OCI-LY3 (cell line): ENCODE results near the gene LGI2.

Experiments used
- H2AFZ ChIP-seq: fragments of 200-600, 300-600 bp; shearing (Covaris generic); 2 replicates; pipeline ENCODE4 v1.6.0; 2014; ENCODE audit warnings: antibody characterized with exemption, low read depth, low read length
- H3K27ac ChIP-seq: fragments of 200-600, 300-600 bp; sonication (generic); 2 replicates; pipeline ENCODE4 v1.5.1; 2014; ENCODE audit warnings: mild to moderate bottlenecking, low read length, moderate library complexity, mixed read lengths
- H3K27me3 ChIP-seq: fragments of 200-600, 300-600 bp; sonication (generic); 2 replicates; pipeline ENCODE4 v1.6.1; 2014; ENCODE audit warnings: low read depth, low read length, mixed read lengths
- H3K36me3 ChIP-seq: fragments of 200-600, 300-600 bp; sonication (generic); replicated peaks from 2 replicates; pipeline ENCODE3; 2014; ENCODE audit warnings: low read depth, low read length, mixed read lengths
- H3K4me1 ChIP-seq: fragments of 300-600, 200-600 bp; sonication (generic); 2 replicates; pipeline ENCODE4 v1.6.1; 2014; ENCODE audit warnings: low read length, mixed read lengths
- H3K4me2 ChIP-seq: fragments of 200-600, 300-600 bp; sonication (generic); 2 replicates; pipeline ENCODE4 v1.6.1; 2014; ENCODE audit warnings: low read length, mixed read lengths
- H3K4me3 ChIP-seq: fragments of 300-600, 200-600 bp; sonication (generic); 2 replicates; pipeline ENCODE4 v1.5.1; 2014; ENCODE audit warnings: antibody characterized with exemption, mild to moderate bottlenecking, low read length, moderate library complexity
- H3K79me2 ChIP-seq: fragments of 300-600, 200-600 bp; shearing (Covaris generic); 2 replicates; pipeline ENCODE4 v1.6.1; 2014; ENCODE audit warnings: mild to moderate bottlenecking, low read length, mixed read lengths
- H3K9ac ChIP-seq: fragments of 300-600, 200-600 bp; shearing (Covaris generic); 2 replicates; pipeline ENCODE4 v1.6.0; 2014; ENCODE audit warnings: mild to moderate bottlenecking, low read length, moderate library complexity
- H3K9me3 ChIP-seq: fragments of 200-600, 300-600 bp; shearing (Covaris generic); 2 replicates; pipeline ENCODE4 v1.6.1; 2014; ENCODE audit warnings: low read length, mixed read lengths; ENCODE audit not compliant: insufficient read depth
- H4K20me1 ChIP-seq: fragments of 200-600, 300-600 bp; sonication (generic); 2 replicates; pipeline ENCODE4 v1.6.1; 2016; ENCODE audit warnings: low read length, mixed read lengths; ENCODE audit not compliant: insufficient read depth
- EZH2phosphoT487 ChIP-seq: fragments of 200-600 bp; shearing (Covaris generic); IDR thresholded peaks from 2 replicates; pipeline ENCODE4 v1.6.1; 2018; ENCODE audit warnings: antibody characterized with exemption, mixed run types, low read depth
- TF ChIP-seq, protein P1 (sequence below): fragments of 200-600, 300-600 bp; sonication (generic); IDR thresholded peaks from 2 replicates; pipeline ENCODE4 v1.5.1; 2014; ENCODE audit warnings: antibody characterized with exemption, low read length, low read depth

Gene LGI2

DNA sequence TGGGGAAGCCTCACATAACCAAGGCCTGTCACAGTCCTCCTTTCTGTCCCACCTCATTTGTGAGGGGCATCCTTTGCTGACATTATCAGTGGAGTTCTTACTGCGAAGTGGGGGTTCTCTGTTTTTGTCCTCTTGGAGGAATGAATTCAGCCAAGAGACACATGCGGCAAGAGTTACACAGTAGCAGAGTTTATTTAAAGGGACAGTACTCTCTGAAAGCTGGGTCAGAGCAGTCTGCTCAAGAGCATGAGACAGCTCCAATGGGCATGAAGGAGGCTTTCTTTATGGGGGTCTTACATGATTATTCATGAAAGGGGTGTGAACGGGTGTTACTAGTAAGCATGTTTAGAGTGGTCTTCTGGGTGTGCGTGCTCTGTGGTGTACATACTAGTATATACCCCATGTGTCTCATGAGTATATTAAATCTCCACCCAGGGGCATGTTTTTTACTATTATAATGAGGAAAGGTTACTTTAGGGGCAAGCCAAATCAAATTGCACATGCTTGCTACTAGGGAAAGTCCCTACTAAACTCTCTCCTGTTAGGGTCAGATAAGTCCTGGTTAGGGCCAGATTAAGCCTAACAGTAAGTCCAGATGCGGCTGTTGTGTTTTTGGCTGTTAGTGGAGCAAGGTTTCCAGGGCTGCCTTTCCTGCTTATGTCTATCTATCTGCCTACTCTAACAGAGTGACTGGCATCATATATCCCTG lies 19.8 kb upstream of the LGI2 start:
- Histone ChIP-seq H3K27ac (no peak overlapping the region), H3K9me3 (no peaks in the 10 kb centered on the region), H3K79me2 (no peaks in the 10 kb centered on the region), H3K4me1 (no peaks in the 10 kb centered on the region), H3K4me3 (no peak overlapping the region), H3K4me2 (no peak overlapping the region), H3K9ac (no peak overlapping the region), H3K36me3 (no peaks in the 10 kb centered on the region), H3K27me3 (peaks cover 3% of the 10 kb centered on the region; the same call in 1 of the 2 replicates), H2AFZ (no peak overlapping the region), H4K20me1 (no peaks in the 10 kb centered on the region)
- TF ChIP-seq, protein P1, sequence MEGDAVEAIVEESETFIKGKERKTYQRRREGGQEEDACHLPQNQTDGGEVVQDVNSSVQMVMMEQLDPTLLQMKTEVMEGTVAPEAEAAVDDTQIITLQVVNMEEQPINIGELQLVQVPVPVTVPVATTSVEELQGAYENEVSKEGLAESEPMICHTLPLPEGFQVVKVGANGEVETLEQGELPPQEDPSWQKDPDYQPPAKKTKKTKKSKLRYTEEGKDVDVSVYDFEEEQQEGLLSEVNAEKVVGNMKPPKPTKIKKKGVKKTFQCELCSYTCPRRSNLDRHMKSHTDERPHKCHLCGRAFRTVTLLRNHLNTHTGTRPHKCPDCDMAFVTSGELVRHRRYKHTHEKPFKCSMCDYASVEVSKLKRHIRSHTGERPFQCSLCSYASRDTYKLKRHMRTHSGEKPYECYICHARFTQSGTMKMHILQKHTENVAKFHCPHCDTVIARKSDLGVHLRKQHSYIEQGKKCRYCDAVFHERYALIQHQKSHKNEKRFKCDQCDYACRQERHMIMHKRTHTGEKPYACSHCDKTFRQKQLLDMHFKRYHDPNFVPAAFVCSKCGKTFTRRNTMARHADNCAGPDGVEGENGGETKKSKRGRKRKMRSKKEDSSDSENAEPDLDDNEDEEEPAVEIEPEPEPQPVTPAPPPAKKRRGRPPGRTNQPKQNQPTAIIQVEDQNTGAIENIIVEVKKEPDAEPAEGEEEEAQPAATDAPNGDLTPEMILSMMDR: no peak
- TF ChIP-seq EZH2phosphoT487: no peak

DNA sequence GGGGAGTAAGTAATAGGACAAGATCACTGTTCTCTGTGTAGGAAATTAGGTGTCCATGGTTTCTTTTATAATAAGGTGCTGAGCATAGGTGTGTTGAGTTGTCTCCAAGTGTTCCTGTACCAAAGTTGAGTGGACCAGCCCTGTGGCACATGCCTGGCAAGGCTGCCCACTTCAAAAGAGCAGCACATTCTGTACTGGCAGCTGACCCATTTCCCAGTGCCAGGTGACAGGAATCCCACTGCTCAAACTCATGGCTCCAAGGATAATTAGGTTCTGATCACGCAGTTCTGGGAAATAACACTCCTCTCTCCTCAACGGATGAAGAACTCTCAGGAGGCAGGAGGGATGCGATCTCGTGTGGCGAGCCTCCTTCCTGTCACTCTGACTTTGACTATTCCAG lies 12.8 kb upstream of the LGI2 start:
- H3K4me2 ChIP-seq: no peak overlapping the region
- no peak for TF ChIP-seq EZH2phosphoT487
- TF ChIP-seq, protein P1: no peak
- H3K79me2 ChIP-seq: no peaks in the 10 kb centered on the region
- H3K9me3 ChIP-seq: no peaks in the 10 kb centered on the region
- H3K4me3 ChIP-seq: no peak overlapping the region
- H3K9ac ChIP-seq: no peak overlapping the region
- no peak overlapping the region for H3K27ac ChIP-seq
- H2AFZ ChIP-seq: no peak overlapping the region
- no peaks in the 10 kb centered on the region; the same call in 1 of the 2 replicates for H3K27me3 ChIP-seq
- H3K4me1 ChIP-seq: no peaks in the 10 kb centered on the region
- no peaks in the 10 kb centered on the region for H4K20me1 ChIP-seq
- H3K36me3 ChIP-seq: no peaks in the 10 kb centered on the region

DNA sequence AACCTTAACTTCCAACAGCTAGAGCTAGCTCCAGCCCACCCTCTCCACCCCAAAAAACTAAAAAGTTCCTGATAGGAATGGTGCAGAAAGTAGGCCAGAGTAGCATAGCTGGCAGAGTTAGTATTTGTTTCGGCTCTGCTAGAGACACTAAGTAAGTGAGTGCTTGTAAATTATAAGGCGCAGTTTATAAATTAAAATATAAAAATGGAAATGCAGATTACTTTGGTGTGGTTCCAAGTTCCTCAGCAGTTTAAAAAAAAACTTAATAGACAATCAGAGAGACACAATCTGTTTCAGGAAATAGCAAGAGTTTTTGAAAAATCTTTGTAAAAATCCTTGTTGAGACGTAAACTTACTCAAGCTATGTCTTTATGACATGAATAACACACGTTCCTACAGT lies 2.8 kb upstream of the LGI2 start:
- no peak overlapping the region for H2AFZ ChIP-seq
- no peak overlapping the region for H3K4me2 ChIP-seq
- no peak overlapping the region for H3K27ac ChIP-seq
- 0 out of 2 replicates have a peak, but pooled peaks cover 3% of the 10 kb centered on the region for H3K27me3 ChIP-seq
- H3K9ac ChIP-seq: no peak overlapping the region
- TF ChIP-seq, protein P1: no peak
- TF ChIP-seq EZH2phosphoT487: no peak
- H4K20me1 ChIP-seq: no peaks in the 10 kb centered on the region
- H3K9me3 ChIP-seq: no peaks in the 10 kb centered on the region
- H3K4me1 ChIP-seq: no peaks in the 10 kb centered on the region
- H3K36me3 ChIP-seq: no peaks in the 10 kb centered on the region
- H3K79me2 ChIP-seq: no peaks in the 10 kb centered on the region
- no peak overlapping the region for H3K4me3 ChIP-seq

DNA sequence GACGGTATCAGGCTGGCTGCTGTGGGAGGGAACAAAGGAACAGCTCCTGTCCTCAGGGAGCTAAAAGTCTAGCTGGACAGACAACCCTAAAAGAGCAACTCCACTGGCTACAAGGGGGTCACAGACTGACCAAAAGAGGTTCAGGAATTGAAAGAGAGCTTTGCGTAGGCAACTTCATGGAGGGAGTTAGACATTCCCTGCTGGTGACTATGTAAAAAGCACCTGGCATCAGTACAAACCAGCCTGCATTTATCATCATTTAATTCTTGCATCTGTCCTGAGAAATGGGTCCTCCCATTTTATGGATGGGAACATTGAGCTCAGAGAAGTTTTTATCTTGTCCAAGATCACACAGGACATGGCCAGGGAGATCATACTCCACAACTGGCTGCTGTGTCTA lies 1.4 kb upstream of the LGI2 start:
- no peaks in the 10 kb centered on the region for H3K4me1 ChIP-seq
- H3K27me3 ChIP-seq: 0 out of 2 replicates have a peak, but pooled peaks cover 3% of the 10 kb centered on the region
- H4K20me1 ChIP-seq: no peaks in the 10 kb centered on the region
- H3K27ac ChIP-seq: no peak overlapping the region
- no peaks in the 10 kb centered on the region for H3K79me2 ChIP-seq
- H3K9me3 ChIP-seq: no peaks in the 10 kb centered on the region
- no peak overlapping the region for H3K4me2 ChIP-seq
- no peak overlapping the region for H2AFZ ChIP-seq
- no peak overlapping the region for H3K9ac ChIP-seq
- H3K36me3 ChIP-seq: no peaks in the 10 kb centered on the region
- TF ChIP-seq, protein P1: no peak
- TF ChIP-seq EZH2phosphoT487: no peak
- no peak overlapping the region for H3K4me3 ChIP-seq
